C4-2B (cell line): ENCODE results near the gene MDC1.

Experiments
- CTCF ChIP-seq: fragments of 450-650 bp; conservative IDR thresholded peaks from 2 replicates; pipeline ENCODE4 v1.5.1; 2017; ENCODE audit warnings: mild to moderate bottlenecking
- ZFX ChIP-seq: fragments of 450-650 bp; IDR thresholded peaks from 2 replicates; pipeline ENCODE4 v1.6.1; 2017

- no peak for TF ChIP-seq CTCF
- no peak for TF ChIP-seq ZFX
Measured at GRCh38 chr6:30654798-30655742, 62.0 kb downstream of the MDC1 start.
